HG03558 (cell line): ENCODE data around the gene CYP19A1.

Experiments used
- ATAC-seq: cut with Tn5 transposase; IDR thresholded peaks from one replicate; pipeline ENCODE4 v1.9.1; 2021; ENCODE audit warnings: moderate number of reproducible peaks; ENCODE audit not compliant: unreplicated experiment; ENCODE audit errors: extremely low read depth

Gene CYP19A1

DNA sequence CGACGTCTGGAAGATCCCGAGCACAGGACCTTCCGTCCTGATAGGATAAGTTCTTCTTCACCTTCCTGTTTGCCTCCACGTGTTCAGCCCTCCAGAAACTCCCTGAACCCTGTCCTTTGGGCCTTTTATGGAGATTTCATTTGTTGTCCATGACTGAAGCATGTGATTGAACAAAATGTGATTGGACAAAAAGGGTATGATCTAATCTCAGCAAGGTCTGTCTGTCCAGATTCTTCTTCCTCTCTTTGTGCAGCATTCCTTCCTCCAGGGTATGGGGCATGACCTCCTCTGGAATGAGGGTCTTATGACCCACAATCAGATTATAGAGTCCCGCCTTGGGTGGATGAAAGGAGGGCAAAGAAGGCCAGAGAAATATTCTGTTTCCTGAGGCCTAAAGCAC, at the start of gene CYP19A1:
TSS of gene CYP19A1 (minus strand) at position 101 of the 400 bp plus-strand sequence. CDS start 95,684 bp downstream, outside the sequence.
- ATAC-seq = no peak

DNA sequence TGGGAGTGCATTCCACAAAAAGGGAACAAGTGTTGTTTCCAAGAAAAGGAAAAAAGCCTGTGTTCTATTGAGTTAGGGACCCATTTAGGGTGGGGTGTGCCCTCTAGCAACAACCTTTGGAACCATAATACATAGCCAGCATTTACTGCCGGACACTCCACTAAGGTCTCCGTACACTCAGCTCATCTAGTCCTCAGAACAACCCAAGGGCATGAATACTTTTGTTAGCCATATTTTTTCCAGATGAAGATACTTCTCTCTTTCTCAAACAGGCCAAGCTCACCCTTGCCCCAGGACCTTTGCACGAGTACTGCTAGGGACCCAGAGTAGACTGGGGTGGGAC, 49.3 kb upstream of the CYP19A1 start:
- ATAC-seq = no peak

DNA sequence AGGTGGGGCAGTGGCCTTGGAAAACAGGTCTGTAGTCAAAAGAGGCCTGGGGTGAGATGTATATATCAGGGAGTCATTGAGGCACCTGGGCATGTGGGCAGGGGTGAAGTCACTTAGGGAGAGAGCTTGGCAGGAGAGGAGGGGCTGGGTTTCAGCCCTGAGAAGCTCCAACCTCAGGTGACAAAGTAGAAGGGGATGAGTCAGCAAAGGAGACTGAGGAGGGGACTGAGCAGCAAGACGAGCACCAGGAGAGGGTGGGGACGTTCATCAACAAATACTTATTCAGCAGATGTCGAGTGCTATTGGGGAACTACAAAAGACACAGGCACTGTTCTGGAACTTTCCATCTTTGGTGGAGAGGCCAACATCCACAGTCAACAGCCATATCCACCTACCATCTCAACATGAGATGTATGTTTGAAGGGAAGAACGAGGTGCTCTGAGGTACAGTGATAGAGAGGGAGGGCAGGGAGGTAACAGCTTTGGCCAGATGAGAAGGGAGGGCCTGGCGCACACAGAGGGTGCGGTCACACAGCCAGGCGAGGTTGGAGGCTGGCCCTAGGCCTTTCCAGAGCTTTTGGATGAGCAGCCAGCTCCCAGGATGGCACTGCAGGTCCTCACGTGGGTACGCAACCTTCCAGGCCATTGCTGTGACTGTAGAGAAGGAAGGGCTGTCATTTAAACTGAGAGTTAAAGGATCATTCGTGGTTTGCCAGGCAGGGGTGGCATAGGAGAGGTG, 48.7 kb upstream of the CYP19A1 start:
- no peak for ATAC-seq

DNA sequence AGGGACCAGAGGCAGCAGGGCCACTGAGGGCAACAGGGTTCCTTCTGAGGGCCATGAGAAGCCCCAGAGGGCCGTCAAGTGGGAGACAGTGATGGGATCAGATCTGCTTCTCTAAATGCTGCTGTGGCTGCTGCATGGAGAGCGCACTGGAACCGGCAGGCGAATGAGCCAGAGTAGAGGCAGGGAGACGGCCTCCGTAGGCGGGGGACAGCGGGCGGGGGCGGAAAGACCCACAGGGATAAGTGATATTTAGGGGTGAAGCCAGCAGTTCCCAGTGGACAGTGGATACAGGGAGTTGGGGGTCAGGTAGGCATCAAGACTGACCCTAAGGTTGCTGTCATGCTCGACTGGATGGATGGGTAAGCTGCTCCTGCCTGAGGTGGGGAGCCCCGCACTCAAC, 48.1 kb upstream of the CYP19A1 start:
- ATAC-seq = no peak

DNA sequence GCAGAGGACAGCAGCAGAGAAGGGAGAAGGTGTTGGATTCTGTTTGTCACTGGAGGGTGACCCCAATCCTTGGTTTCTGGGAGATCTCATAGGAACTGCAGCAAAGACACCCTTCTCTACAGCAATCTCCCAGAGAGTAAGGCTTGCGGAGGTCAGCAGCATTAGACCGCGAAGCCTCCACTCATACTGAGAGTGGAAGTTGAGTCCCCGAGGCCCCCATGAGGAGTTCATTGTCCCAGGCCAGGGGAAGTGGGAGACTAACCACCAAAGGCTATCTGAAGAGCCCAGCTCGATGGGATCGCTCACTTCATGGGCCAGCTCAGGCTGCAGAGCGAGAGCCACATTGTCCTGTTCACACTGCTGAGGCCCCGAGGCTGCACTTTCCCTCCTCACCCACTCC, 47.6 kb upstream of the CYP19A1 start:
- ATAC-seq = no peak

DNA sequence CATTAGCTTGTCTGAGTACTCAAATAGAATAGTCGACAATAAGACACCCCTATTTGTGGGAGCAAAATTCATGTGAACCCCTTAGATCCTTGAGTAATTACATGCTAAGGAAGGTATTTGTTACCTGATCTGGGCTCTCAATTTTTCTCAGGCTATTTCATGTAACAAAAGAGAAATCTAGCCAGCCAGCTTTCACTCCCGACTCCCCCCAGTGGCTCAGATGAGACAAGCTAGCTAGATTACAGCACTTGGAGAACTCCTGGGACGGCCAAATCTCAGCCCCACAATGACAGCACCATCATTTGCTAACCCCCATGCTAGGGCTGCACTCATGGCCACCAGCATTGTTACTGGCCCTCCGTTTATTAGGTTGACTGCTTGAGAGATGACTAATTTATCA, 44.4 kb upstream of the CYP19A1 start:
- no peak for ATAC-seq

DNA sequence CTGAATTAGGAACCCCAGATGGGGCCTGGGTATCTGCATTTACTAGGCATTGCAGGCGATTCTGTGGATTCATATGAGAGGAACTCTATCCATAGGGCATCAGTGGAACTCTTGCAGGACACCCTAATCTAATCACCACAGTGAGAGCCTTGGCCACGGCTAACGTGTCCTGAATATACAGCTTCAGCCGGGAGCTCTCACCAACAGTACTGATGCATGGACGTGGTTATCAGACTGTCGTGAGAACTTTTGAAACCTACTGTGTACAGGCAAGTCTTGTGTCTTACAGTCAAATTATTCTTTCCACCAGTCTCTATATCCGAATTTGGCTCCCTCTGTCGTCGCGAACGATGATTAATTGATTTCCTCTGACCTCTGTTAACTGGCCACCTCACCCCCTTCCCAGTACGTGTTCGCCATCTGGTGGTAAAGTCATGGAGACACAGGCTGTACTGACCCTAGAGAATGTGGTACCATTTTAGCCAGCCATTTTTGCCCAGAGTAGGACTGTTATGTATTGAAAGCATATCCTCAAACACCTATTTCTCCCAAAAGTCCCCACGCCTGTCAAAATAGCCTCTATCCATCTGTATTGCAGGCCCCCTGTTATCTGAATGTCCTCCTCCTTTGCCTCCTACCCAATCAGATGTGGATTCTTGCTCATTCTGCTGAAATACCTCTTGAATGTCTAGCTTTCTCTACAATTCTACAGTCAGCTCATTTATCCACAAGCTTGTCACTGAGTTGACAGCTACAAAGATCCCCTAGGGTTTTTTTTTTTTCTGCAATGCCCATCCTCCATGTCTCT, 42.8 kb upstream of the CYP19A1 start:
- ATAC-seq = no peak

DNA sequence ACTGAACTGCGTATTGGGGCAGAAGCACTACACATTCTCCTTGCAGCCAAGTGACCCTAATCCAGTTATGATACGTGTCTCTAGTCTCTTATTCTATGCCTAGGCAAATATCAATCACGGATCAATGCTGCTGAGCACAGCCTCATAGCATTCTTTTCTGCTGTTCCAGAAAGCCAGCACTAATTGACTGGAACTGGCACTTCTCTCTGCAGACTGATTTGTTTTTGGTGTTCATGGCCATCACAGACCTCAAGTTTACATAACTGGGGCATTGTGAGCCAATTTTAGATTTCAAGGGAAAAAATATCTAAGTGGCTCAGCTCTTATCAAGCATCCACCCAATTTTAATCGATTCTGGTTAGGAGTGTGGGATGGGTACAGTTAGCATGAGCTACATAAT, 41.0 kb upstream of the CYP19A1 start:
- no peak for ATAC-seq

DNA sequence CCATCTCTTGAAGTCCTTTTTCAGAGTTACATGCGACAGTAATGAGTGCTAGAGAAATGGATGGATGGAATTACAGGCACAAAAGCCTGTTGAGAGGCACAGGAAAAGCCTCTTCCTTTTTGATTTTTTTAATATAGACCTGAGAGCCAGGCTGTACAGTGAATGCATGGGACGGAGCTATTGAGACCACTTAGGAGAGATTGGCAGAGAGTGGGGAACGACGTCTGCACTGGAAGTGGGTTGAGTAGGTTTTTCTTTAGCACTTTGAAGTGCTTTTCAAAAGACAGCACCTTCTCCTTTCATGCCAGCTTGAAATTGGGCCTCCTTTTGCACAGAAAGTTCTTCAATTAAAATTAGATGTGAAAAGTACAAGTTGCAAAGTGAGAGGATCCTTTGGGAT, 40.0 kb upstream of the CYP19A1 start:
- no peak for ATAC-seq

DNA sequence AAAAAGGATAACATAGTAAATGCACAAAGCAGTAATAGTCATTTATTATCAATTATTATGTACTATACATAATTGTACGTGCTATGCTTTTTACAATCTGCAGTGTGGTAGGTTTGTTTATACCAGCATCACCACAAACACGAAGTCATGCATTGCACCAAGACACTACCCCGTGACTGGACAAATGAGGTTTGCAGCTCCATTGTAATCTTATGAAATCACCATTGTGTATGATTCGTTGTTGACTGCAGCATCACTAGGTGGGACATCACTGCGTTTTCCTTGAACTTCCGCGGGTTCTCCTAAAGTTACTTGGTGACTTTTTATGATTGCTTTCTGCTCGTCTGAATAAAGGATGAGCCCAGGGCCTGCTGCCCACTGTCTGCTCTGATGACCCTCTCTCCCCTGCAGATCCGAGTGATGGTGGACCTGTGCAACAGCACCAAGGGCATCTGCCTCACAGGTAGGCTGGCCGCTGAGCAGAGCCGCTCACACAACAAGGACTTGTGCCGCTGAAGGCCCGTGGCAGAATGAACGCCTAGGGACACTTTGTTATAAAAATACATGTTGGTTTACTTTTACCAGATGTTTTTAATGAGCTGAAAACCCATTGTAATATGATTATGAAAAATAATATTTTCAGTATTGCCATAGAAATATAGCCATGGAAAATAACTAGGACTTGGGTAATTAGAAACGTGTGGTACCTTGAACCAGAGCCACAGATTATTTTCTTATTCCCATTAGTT, 38.8 kb upstream of the CYP19A1 start:
- no peak for ATAC-seq

DNA sequence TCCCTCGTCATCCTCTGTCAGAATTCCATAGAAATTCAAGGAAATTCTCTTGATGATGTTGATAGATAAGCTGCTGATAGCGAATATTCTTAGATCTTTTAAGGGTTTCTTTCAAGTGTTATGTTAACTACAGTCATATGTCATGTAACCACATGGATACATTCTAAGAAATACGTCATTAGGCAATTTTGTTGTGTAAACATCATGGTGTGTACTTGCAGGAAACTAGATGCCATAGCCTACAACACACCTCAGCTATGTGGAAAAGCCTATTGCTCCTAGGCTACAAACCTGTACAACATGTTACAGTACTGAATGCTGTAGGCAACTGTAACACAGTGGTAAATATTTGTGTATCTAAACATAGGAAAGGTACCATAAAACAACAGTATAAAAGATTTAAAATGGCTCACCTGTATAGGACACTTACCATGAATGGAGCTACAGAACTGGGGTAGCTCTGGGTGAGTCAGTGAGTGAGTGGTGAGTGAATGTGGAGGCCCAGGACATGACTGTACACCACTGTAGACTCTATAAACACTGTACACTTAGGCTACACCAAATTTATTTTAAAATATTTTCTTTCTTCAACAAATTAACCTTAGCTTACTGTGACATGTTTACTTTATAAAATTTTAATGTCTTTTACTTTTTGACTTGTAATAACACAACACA, 37.7 kb upstream of the CYP19A1 start:
- ATAC-seq = no peak

DNA sequence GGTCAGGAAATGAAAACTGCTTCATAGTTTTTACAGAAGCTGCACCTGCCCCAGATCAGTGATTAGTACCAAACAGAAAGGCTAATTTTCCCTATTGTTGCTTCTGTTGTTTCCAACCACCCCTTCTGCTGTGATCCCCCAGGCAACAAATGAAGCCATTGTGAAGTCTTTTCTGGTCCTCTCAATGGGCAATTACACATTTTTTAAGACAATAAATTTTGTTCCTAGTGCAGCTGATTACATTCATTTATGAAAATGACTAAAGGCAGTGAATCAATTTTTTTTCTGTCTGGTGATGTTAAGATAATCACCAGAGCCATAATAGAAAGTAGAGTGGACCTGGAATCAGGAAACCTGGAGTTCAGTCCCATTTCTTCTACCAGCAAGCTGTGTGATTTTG, 35.7 kb upstream of the CYP19A1 start:
- ATAC-seq = no peak

DNA sequence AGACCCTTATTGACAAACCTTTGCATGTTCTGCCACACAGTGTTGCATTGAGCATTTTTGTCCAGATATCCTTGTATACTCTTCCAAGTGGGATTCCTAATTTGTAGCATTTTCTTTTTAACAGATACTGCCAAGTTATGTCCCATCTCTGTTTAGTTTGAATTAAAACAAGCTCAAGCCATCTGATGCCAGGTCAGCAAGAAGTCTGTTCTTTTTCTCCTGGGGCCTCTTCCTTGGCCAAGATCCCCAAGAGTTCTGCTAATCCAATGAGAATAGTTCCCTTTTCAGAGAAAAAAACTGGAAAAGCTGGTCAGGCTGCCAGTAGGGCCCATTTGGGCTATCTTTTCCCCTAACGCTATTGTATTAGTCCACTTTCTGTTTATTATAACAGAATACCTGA, 32.9 kb upstream of the CYP19A1 start:
- ATAC-seq = no peak

DNA sequence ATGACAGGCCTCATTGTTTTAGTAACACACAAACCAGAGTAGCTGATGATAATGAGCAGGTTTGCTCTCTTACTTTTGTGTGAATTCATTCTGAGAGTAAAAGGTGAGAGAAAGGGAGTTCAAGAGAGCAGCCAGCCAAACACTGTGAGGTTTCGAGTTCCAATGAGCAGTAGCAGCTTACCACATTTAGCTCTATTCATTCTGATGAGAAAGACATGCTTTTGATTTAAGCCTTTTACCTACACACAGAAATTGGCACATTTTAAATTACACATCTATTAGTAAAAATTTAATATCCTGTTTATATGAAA, 31.0 kb upstream of the CYP19A1 start:
- no peak for ATAC-seq

DNA sequence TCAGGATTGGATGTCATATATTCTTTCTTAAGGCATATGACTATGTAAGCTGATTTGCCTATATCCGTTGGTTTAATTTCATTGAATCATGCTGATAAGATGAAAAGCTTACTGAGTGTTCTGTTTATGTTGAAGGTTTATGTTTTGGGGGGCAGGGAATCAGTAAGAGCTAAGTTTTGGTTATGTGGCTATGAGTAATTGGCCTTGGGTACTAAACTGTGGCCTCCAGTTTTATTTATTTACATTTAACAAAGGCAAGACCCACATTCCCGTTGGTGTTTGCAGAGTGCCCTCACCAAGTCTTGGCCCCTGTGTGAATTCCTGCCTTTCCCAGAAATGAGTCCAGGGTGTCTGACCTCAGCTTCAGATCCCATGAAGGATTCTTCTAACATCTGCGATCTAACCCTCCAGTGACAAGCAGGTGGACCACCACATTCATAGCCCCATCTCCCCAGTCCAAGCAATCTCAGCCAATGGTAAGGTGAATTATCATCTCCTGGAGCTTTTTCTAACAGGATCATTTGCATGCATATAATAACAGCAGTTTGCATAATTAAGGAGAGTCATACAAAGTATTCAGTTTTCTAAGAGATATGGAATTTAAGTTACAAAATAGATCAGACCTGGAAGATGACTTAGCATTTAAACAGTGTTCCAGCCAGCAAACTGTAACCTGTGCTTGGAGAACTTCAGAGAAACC, 30.5 kb upstream of the CYP19A1 start:
- ATAC-seq = no peak

DNA sequence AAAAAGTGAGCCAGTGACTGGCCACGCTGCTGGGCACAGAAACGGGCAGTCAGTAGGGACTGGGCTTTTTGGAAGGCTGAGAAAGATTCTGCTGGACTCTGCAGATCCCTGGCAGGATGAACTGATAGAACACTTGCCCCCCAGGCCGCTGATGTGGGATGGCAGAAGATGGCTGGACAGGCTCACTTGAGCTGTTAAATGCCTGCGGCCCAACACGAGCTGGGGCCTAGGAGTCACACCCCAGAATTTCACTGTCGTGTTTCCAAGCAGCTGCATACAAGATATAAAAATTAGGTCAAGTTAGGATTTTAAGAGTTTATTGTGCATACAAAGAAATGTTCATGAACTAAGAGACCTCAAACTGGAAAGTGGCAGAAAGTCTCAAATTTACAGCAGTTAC, 29.9 kb upstream of the CYP19A1 start:
- no peak for ATAC-seq

DNA sequence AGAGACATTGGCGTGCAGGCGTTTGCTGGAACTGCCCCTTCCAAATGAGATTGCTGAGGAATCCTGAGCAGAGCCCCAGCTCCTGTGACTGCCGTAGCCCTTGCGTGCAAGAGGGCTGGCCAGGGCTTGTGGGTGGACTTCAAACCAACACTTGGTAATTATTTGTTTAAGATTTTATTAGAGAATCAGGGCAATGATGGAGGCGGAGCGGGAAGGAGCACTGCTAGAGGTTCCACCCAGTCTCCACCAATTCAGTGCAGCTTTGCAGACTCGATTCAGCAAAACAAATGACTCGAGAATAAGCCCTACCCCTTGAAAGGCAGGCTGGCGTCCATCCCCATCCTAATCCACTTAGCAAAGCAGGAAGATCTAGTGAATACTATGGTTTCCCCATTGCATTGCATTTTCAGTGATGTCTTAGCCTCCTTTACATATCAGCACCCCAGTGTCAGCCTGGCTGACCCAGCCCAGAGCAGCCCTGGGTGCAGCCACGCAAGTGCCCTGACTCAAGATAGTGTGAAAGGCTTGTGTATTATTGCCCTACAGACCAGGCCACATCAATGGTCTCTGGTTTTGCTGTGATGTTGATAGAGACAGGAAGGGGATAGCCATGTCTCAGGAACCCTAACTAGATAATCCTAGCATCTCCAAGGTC, 29.1 kb upstream of the CYP19A1 start:
- ATAC-seq = no peak

DNA sequence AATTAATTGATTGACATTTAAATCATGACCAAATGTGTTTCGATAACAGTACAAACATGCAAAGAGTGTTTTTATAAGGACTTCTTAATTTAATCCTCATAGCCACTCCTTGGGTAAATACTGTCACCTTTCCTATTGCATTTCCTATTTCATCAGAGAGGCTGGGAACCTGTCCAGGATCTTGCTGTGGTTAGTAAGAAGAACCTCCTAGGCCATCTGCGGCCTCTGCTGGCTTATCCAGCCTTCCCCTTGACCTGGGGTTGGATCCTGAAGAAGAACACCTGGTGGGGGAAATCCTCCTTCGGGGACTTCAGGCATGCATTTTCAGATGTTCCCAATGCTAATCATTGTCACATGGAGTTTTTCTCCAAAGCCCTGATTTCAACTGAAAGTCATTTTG, 28.5 kb upstream of the CYP19A1 start:
- no peak for ATAC-seq

DNA sequence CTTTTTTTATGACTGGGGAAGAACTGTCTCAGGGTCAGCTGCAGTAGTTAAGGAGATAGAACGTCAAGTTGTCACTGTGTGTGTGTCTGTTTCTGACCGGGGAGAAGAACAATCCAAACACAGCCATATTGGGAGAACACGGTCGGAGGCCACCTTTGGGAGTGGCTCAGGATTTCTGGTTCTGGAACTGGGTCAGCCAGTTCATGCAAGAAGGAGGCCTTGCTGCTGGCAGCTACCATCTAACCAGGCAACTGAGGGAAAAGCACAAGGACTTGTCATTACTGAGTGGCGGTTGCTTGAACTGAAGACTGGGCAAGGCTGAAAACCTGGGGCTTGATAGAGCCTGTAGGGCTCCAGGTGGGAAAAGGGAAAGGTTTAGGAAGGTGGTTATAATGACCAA, 27.7 kb upstream of the CYP19A1 start:
- no peak for ATAC-seq

DNA sequence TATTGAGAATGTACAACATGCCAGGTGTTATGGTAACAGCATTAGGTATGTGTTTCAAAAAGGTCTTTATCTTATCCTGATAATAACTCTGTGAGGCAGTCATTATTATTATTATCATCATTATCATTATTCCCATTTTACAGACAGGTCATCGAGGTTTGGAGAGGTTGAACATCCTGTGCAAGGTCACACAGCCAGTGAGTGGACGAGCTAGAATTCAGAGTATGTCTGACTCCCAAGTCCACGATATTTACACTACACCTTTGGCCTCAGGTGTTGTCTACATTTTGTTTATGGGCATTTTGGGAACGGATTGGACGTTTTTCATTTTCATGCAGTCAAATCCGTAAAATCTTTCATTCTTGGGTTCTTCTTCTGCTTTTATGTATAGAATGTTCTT, 27.0 kb upstream of the CYP19A1 start:
- ATAC-seq = no peak
